WTC11 (cell line): ENCODE measurements around the gene ACP5. TPM values are rescaled to one million over a fixed set of nuclear protein-coding genes. Genes with fewer than 3 reads are reported as not detected.

ENCODE experiments used
- ATAC-seq: fragments of 200-7000 bp; cut with Tn5 transposase; 2 replicates; pipeline ENCODE4 v1.10.0; 2021; ENCODE audit warnings: mild to moderate bottlenecking, moderate library complexity
- CTCF ChIA-PET: fragments of 300-600 bp; sonication (Branson Sonifier 250); formaldehyde crosslinking; loops from one replicate; lab custom pipeline; 2021; ENCODE audit warnings: antibody characterized with exemption; lab: Charles Lee
- POLR2A ChIA-PET: fragments of 350-600 bp; sonication (Branson Sonifier 250); formaldehyde crosslinking; loops from one replicate; lab custom pipeline; 2021; ENCODE audit warnings: antibody characterized with exemption; lab: Charles Lee
- DNase-seq: peaks from one replicate; pipeline ENCODE4 v3.0.0; 2021; ENCODE audit warnings: low spot score
- H3K27ac Mint-ChIP-seq: 2 replicates; pipeline ENCODE4 v1.8.0; 2021; ENCODE audit warnings: mixed read lengths
- H3K27me3 Mint-ChIP-seq: 2 replicates; pipeline ENCODE4 v1.8.0; 2021; ENCODE audit warnings: low read depth, mild to moderate bottlenecking, moderate library complexity, mixed read lengths
- H3K36me3 Mint-ChIP-seq: 2 replicates; pipeline ENCODE4 v1.8.0; 2021; ENCODE audit warnings: mixed read lengths
- H3K4me1 Mint-ChIP-seq: 2 replicates; pipeline ENCODE4 v1.8.0; 2022; ENCODE audit warnings: mixed read lengths
- H3K4me3 Mint-ChIP-seq: 2 replicates; pipeline ENCODE4 v1.8.0; 2021; ENCODE audit warnings: mild to moderate bottlenecking, moderate library complexity, mixed read lengths
- H3K9me3 Mint-ChIP-seq: 2 replicates; pipeline ENCODE4 v1.8.0; 2021; ENCODE audit warnings: mixed read lengths
- FOXK1 ChIP-seq: sonication (generic); formaldehyde crosslinking; IDR thresholded peaks from 2 replicates; pipeline ENCODE4 v1.8.0; 2022; ENCODE audit warnings: mild to moderate bottlenecking, moderate library complexity, missing genetic modification reagents
- KAT7 ChIP-seq: sonication (generic); formaldehyde crosslinking; IDR thresholded peaks from 2 replicates; pipeline ENCODE4 v1.8.1; 2023; ENCODE audit warnings: missing genetic modification reagents, mild to moderate bottlenecking, borderline replicate concordance
- OVOL2 ChIP-seq: fragments of 250-450 bp; sonication (Bioruptor Pico); IDR thresholded peaks from 2 replicates; pipeline ENCODE4 v1.9.0; 2021; ENCODE audit warnings: mild to moderate bottlenecking, borderline replicate concordance
- RORB ChIP-seq: fragments of 250-450 bp; sonication (Bioruptor Pico); IDR thresholded peaks from 2 replicates; pipeline ENCODE4 v1.9.0; 2021; ENCODE audit warnings: mild to moderate bottlenecking
- ZNF396 ChIP-seq: fragments of 250-450 bp; sonication (Bioruptor Pico); IDR thresholded peaks from 2 replicates; pipeline ENCODE4 v1.8.0; 2021; ENCODE audit warnings: mild to moderate bottlenecking, moderate library complexity, borderline replicate concordance
- ZNF423 ChIP-seq: fragments of 250-450 bp; sonication (Bioruptor Pico); IDR thresholded peaks from 2 replicates; pipeline ENCODE4 v2.1.2; 2022; ENCODE audit warnings: mild to moderate bottlenecking, moderate library complexity
- total RNA-seq: library from RNA; stranded (reverse); gene quantifications from 3 replicates; pipeline ENCODE4 v1.2.3, GENCODE V29; 2021
- TF ChIP-seq, protein P1 (sequence below): sonication (generic); formaldehyde crosslinking; IDR thresholded peaks from 2 replicates; pipeline ENCODE4 v1.8.0; 2023; ENCODE audit warnings: mild to moderate bottlenecking, missing genetic modification reagents
- TF ChIP-seq, protein P2 (sequence below): sonication (generic); formaldehyde crosslinking; conservative IDR thresholded peaks from 2 replicates; pipeline ENCODE4 v1.8.1; 2022; ENCODE audit warnings: mild to moderate bottlenecking, missing genetic modification reagents
- TF ChIP-seq, protein P3 (sequence below): sonication (generic); formaldehyde crosslinking; IDR thresholded peaks from 2 replicates; pipeline ENCODE4 v1.8.1; 2022; ENCODE audit warnings: missing genetic modification reagents, borderline replicate concordance
- TF ChIP-seq, protein P4 (sequence below): fragments of 200-600 bp; IDR thresholded peaks from 2 replicates; pipeline ENCODE4 v1.8.0; 2022; ENCODE audit warnings: antibody characterized with exemption
- TF ChIP-seq, protein P5 (sequence below): sonication (generic); formaldehyde crosslinking; IDR thresholded peaks from 2 replicates; pipeline ENCODE4 v1.8.1; 2023; ENCODE audit warnings: mild to moderate bottlenecking, moderate library complexity, missing genetic modification reagents

The ACP5 gene
- total RNA-seq, 1 experiment from 2014 or later = 8.6 TPM

DNA sequence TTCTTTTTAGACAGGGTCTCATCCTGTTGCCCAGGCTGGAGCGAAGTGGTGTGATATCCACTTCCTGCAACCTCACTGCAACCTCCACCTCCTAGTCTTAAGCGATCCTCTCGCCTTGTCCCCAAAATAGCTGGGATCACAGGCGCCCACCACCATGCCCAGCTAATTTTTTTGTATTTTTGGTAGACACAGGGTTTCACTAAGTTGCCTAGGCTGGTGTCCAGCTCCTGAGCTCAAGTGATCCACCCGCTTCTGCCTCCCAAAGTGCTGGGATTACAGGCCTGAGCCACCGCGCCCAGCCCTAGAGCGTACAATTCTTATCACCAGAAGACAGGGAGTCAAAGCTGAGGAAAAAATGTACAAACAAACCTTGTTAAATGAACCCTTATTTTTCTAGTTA lies 13.9 kb downstream of the ACP5 start:
- Mint-ChIP-seq H3K27ac (no peak overlapping the region), H3K27me3 (peaks cover 2% of the 10 kb centered on the region; the same call in 1 of the 2 replicates), H3K9me3 (no peaks in the 10 kb centered on the region), H3K4me1 (peaks cover 10% of the 10 kb centered on the region), H3K4me3 (no peak overlapping the region), H3K36me3 (no peaks in the 10 kb centered on the region)
- POLR2A ChIA-PET = interaction anchor here (1.0 kb wide), 1 partner anchor 14 kb away, joined by 3 read pairs; the partner anchor contains the start of gene ACP5
- no peak for TF ChIP-seq ZNF396 (CRISPR knock-in tag)
- no peak for TF ChIP-seq ZNF423 (CRISPR knock-in tag)
- TF ChIP-seq, protein P1, sequence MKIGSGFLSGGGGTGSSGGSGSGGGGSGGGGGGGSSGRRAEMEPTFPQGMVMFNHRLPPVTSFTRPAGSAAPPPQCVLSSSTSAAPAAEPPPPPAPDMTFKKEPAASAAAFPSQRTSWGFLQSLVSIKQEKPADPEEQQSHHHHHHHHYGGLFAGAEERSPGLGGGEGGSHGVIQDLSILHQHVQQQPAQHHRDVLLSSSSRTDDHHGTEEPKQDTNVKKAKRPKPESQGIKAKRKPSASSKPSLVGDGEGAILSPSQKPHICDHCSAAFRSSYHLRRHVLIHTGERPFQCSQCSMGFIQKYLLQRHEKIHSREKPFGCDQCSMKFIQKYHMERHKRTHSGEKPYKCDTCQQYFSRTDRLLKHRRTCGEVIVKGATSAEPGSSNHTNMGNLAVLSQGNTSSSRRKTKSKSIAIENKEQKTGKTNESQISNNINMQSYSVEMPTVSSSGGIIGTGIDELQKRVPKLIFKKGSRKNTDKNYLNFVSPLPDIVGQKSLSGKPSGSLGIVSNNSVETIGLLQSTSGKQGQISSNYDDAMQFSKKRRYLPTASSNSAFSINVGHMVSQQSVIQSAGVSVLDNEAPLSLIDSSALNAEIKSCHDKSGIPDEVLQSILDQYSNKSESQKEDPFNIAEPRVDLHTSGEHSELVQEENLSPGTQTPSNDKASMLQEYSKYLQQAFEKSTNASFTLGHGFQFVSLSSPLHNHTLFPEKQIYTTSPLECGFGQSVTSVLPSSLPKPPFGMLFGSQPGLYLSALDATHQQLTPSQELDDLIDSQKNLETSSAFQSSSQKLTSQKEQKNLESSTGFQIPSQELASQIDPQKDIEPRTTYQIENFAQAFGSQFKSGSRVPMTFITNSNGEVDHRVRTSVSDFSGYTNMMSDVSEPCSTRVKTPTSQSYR = no peak
- no peak for TF ChIP-seq KAT7
- TF ChIP-seq, protein P2, sequence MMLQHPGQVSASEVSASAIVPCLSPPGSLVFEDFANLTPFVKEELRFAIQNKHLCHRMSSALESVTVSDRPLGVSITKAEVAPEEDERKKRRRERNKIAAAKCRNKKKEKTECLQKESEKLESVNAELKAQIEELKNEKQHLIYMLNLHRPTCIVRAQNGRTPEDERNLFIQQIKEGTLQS (CRISPR knock-in tag) = no peak
- no peak for TF ChIP-seq FOXK1 (CRISPR knock-in tag)
- no peak for TF ChIP-seq OVOL2 (CRISPR knock-in tag)
- no peak for TF ChIP-seq RORB
- DNase-seq (no peak), ATAC-seq (no peak)
- CTCF ChIA-PET = interaction anchor here (1.1 kb wide), 1 partner anchor 12 kb away, joined by 4 read pairs; no protein-coding TSS in a partner anchor

DNA sequence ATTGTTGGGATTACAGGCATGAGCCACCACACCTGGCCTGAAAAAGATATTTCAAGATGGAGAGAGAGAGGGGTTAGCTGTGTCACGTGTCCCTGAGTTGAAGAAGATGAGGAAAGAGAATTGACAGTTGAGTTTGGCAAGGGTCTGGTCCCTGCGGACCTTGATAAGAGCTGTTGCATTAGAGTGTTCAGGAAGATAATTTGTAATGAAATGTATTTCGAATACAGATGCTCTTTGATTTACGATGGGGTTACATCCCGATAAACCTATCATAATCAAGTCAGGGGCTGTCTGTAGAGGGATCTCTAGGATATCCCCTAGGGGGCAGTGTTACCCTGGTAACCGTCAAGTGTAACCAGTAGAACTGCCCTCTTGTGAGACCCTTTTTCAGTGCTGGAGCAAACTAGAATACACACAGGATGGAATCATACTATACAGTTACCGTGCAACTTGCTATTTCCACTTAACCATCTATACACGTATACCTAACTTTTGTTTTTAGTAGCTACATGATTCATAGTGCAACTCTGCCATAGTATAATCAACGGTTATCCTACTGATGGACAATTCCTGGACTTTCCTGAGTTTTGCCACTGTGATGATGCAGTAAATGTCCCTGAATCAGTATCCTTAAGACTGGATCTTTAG lies 16.9 kb downstream of the ACP5 start:
- DNase-seq (peak; percentile 66), ATAC-seq (peak; percentile 69)
- peak overlapping the region; percentile 68 for H3K4me3 Mint-ChIP-seq
- peaks cover 16% of the 10 kb centered on the region for H3K4me1 Mint-ChIP-seq
- ChIA-PET CTCF (interaction anchor here (0.6 to 2.9 kb wide), 7 partner anchors 18 to 237 kb away, joined by 3 to 15 read pairs (median 3); no protein-coding TSS in a partner anchor), POLR2A (no interaction called here)
- no peaks in the 10 kb centered on the region for H3K9me3 Mint-ChIP-seq
- TF ChIP-seq, protein P3, sequence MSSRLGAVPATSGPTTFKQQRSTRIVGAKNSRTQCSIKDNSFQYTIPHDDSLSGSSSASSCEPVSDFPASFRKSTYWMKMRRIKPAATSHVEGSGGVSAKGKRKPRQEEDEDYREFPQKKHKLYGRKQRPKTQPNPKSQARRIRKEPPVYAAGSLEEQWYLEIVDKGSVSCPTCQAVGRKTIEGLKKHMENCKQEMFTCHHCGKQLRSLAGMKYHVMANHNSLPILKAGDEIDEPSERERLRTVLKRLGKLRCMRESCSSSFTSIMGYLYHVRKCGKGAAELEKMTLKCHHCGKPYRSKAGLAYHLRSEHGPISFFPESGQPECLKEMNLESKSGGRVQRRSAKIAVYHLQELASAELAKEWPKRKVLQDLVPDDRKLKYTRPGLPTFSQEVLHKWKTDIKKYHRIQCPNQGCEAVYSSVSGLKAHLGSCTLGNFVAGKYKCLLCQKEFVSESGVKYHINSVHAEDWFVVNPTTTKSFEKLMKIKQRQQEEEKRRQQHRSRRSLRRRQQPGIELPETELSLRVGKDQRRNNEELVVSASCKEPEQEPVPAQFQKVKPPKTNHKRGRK (CRISPR knock-in tag) = no peak
- TF ChIP-seq, protein P4, sequence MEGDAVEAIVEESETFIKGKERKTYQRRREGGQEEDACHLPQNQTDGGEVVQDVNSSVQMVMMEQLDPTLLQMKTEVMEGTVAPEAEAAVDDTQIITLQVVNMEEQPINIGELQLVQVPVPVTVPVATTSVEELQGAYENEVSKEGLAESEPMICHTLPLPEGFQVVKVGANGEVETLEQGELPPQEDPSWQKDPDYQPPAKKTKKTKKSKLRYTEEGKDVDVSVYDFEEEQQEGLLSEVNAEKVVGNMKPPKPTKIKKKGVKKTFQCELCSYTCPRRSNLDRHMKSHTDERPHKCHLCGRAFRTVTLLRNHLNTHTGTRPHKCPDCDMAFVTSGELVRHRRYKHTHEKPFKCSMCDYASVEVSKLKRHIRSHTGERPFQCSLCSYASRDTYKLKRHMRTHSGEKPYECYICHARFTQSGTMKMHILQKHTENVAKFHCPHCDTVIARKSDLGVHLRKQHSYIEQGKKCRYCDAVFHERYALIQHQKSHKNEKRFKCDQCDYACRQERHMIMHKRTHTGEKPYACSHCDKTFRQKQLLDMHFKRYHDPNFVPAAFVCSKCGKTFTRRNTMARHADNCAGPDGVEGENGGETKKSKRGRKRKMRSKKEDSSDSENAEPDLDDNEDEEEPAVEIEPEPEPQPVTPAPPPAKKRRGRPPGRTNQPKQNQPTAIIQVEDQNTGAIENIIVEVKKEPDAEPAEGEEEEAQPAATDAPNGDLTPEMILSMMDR = peak; percentile 82
- TF ChIP-seq, protein P5, sequence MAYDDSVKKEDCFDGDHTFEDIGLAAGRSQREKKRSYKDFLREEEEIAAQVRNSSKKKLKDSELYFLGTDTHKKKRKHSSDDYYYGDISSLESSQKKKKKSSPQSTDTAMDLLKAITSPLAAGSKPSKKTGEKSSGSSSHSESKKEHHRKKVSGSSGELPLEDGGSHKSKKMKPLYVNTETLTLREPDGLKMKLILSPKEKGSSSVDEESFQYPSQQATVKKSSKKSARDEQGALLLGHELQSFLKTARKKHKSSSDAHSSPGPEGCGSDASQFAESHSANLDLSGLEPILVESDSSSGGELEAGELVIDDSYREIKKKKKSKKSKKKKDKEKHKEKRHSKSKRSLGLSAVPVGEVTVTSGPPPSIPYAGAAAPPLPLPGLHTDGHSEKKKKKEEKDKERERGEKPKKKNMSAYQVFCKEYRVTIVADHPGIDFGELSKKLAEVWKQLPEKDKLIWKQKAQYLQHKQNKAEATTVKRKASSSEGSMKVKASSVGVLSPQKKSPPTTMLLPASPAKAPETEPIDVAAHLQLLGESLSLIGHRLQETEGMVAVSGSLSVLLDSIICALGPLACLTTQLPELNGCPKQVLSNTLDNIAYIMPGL (CRISPR knock-in tag) = 0 out of 2 replicates have a peak, but pooled peaks have one; percentile 28
- H3K27me3 Mint-ChIP-seq = peaks cover 2% of the 10 kb centered on the region; the same call in 1 of the 2 replicates
- H3K27ac Mint-ChIP-seq = peak overlapping the region; percentile 77
- H3K36me3 Mint-ChIP-seq = no peaks in the 10 kb centered on the region; the same call in 1 of the 2 replicates
